Left lung (tissue), 10 donors: ENCODE results near the gene AASDHPPT. TPM values are rescaled to one million over a fixed set of nuclear protein-coding genes. Genes with fewer than 3 reads are reported as not detected.

Experiments used
- ATAC-seq: fragments of 200-7000 bp; cut with Tn5 transposase; one replicate; pipeline ENCODE4 v1.9.1; 2020; ENCODE audit warnings: moderate library complexity
- DNase-seq, 4 donors: peaks; one replicate each; pipeline ENCODE4 v3.0.0-alpha.2; 2013 to 2020
- H3K27ac ChIP-seq, 2 donors: fragments of 200-600 bp; sonication (generic) in 1 of 2; one replicate each; pipeline versions ENCODE4 v1.5.0 to v1.8.0; 2020 to 2021
- H3K27me3 ChIP-seq, 2 donors: fragments of 200-600 bp; sonication (generic) in 1 of 2; one replicate each; pipeline versions ENCODE4 v1.5.0 to v1.8.0; 2020 to 2021
- H3K36me3 ChIP-seq, 2 donors: fragments of 200-600 bp; sonication (generic) in 1 of 2; one replicate each; pipeline versions ENCODE4 v1.5.0 to v1.8.0; 2020 to 2021
- H3K4me1 ChIP-seq, 2 donors: fragments of 200-600 bp; one replicate each; pipeline ENCODE4 v1.8.0; 2021
- H3K4me3 ChIP-seq, 2 donors: fragments of 200-600 bp; sonication (generic) in 1 of 2; one replicate each; pipeline versions ENCODE4 v1.5.0 to v1.8.0; 2020 to 2021; ENCODE audit warnings: mild to moderate bottlenecking in 1 of 2
- H3K9me3 ChIP-seq, 2 donors: fragments of 200-600 bp; sonication (generic) in 1 of 2; one replicate each; pipeline versions ENCODE4 v1.5.0 to v1.8.0; 2020 to 2021
- CTCF ChIP-seq, 2 donors: fragments of 200-600 bp; sonication (generic) in 1 of 2; IDR thresholded peaks; one replicate each; pipeline versions ENCODE4 v1.5.0 to v1.8.0; 2021; ENCODE audit warnings: antibody characterized with exemption in 2 of 2
- intact Hi-C, 2 donors: fragments of 100-400 bp; cut with DNase I; formaldehyde crosslinking; loops; one replicate each; pipeline versions ENCODE4 v1.11.2 to v1.14.2; 2022
- polyA plus RNA-seq, 6 donors: library from polyadenylated mRNA; unstranded; fragments of 120-200 nt; gene quantifications; one replicate each; pipeline ENCODE4 v1.2.1, GENCODE V29; 2013; ENCODE audit not compliant: insufficient read length in 6 of 6
- total RNA-seq, 2 donors: library from RNA; stranded (reverse); fragmentation: NEBNext Ultra II Directional; extraction: Animal tissue kit (Norgen Biotek cat#: 25700); gene quantifications; one replicate each; pipeline ENCODE4 v1.2.1, GENCODE V29; 2021
- donor health status: DM: no; HTN: yes; CAD: no.
- donor health status: DM: no; HTN: no; CAD: no.

AASDHPPT gene
- total and polyA plus RNA-seq, 8 donors = 26.4 to 67.6 (median 62.9) TPM

GRCh38 chr11:106131998-106132397 is 54.5 kb downstream of the AASDHPPT start:
- no peak overlapping the region for H3K27ac ChIP-seq
- no peaks in the 10 kb centered on the region for H3K4me1 ChIP-seq
- no peaks in the 10 kb centered on the region for H3K36me3 ChIP-seq
- intact Hi-C loops = no loop called here
- no peaks in the 10 kb centered on the region for H3K27me3 ChIP-seq
- TF ChIP-seq CTCF (IDR thresholded peaks at IDR 0.05) = no peak
- DNase-seq (no peak), ATAC-seq (no peak)
- H3K4me3 ChIP-seq = no peak overlapping the region
- H3K9me3 ChIP-seq = no peaks in the 10 kb centered on the region

- H3K27ac ChIP-seq = no peak overlapping the region
- TF ChIP-seq CTCF (IDR thresholded peaks at IDR 0.05) = no peak
- no peaks in the 10 kb centered on the region for H3K4me1 ChIP-seq
- H3K4me3 ChIP-seq = no peak overlapping the region
- intact Hi-C loops = no loop called here
- no peaks in the 10 kb centered on the region for H3K27me3 ChIP-seq
- no peak for ATAC-seq
- no peaks in the 10 kb centered on the region for H3K36me3 ChIP-seq
- H3K9me3 ChIP-seq = no peaks in the 10 kb centered on the region
- no peak for DNase-seq
Measured at GRCh38 chr11:106132582-106133354, 55.3 kb downstream of the AASDHPPT start.

- H3K4me3 ChIP-seq = no peak overlapping the region
- TF ChIP-seq CTCF (IDR thresholded peaks at IDR 0.05) = no peak
- no peaks in the 10 kb centered on the region for H3K36me3 ChIP-seq
- intact Hi-C loops = no loop called here
- ATAC-seq (no peak), DNase-seq (no peak)
- H3K4me1 ChIP-seq = no peaks in the 10 kb centered on the region
- H3K27me3 ChIP-seq = no peaks in the 10 kb centered on the region
- H3K27ac ChIP-seq = no peak overlapping the region
- no peaks in the 10 kb centered on the region for H3K9me3 ChIP-seq
Measured at GRCh38 chr11:106133529-106133928, 56.1 kb downstream of the AASDHPPT start.

GRCh38 chr11:106137061-106137460 is 59.6 kb downstream of the AASDHPPT start:
- intact Hi-C loops = no loop called here

GRCh38 chr11:106137758-106138157 is 60.3 kb downstream of the AASDHPPT start:
- Histone ChIP-seq H3K27ac (no peak overlapping the region), H3K36me3 (no peaks in the 10 kb centered on the region), H3K4me1 (no peaks in the 10 kb centered on the region), H3K4me3 (no peak overlapping the region), H3K27me3 (no peaks in the 10 kb centered on the region), H3K9me3 (peaks cover 0 to 1% of the 10 kb centered on the region in 2 donors)
- DNase-seq (no peak), ATAC-seq (no peak)
- intact Hi-C loops = no loop called here
- no peak for TF ChIP-seq CTCF (IDR thresholded peaks at IDR 0.05)

More at GRCh38 chr11:106137061-106137460, 59.6 kb downstream of the AASDHPPT start:
- Histone ChIP-seq H3K27ac (no peak overlapping the region), H3K9me3 (no peaks in the 10 kb centered on the region), H3K27me3 (no peaks in the 10 kb centered on the region), H3K4me1 (no peaks in the 10 kb centered on the region), H3K36me3 (no peaks in the 10 kb centered on the region), H3K4me3 (no peak overlapping the region)
- no peak for ATAC-seq
- no peak for TF ChIP-seq CTCF (IDR thresholded peaks at IDR 0.05)
- DNase-seq = no peak

Other genes starting within 250 kb of the AASDHPPT start
- gene MSANTD4, start 55.4 kb upstream of the AASDHPPT start, total RNA-seq = 10 to 100 TPM; 15.1 to 17.3 TPM
- 10 to 100 TPM; 28.4 to 38.8 (median 33.4) TPM for gene MSANTD4, start 55.4 kb upstream of the AASDHPPT start, polyA plus RNA-seq
- 1 to 10 TPM; 6.4 to 7.2 TPM for gene KBTBD3, start 315 bp upstream of the AASDHPPT start, total RNA-seq
- 1 to 10 TPM; 5.4 to 9.0 (median 8.0) TPM for gene KBTBD3, start 315 bp upstream of the AASDHPPT start, polyA plus RNA-seq